GM21360 (cell line): Measurements from ENCODE around the gene SLCO1A2.
"Not testable (repeated sequence)": the region's sequence is repeated elsewhere in the genome, so short reads cannot be mapped to it uniquely, and the experiment has no call there.

Experiments used
- ATAC-seq: cut with Tn5 transposase; IDR thresholded peaks from one replicate; pipeline ENCODE4 v1.9.1; 2021; ENCODE audit warnings: mild to moderate bottlenecking, moderate library complexity; ENCODE audit not compliant: unreplicated experiment

Gene SLCO1A2

GRCh38 chr12:21334771-21335325, at the start of gene SLCO1A2:
Gene SLCO1A2, minus strand, starts transcription at chr12:21334917. Its CDS starts 270 bp downstream, at chr12:21334647.
- no peak for ATAC-seq

DNA sequence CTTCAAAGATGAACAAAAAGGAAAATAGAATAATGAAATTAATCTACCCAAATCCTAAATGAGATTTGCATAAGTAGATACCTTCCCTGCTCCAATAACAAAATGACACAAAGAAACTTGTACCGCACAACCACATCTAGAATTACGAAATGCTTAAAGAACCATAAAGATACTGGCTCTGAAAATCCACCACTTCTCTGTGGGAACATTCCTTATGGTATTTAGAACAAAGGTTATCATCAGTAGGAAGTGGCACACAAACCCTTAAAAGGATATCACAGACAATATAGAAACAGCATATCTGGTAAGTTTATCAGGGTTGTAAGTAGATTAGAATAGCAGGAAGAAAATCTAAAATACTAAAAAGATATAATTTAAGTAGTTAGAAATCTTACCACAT, 49.5 kb upstream of the SLCO1A2 start:
- ATAC-seq = no peak

GRCh38 chr12:21381320-21381719, 46.6 kb upstream of the SLCO1A2 start:
- not testable (repeated sequence) for ATAC-seq

- no peak for ATAC-seq
Measured at GRCh38 chr12:21379218-21379617, 44.5 kb upstream of the SLCO1A2 start.

DNA sequence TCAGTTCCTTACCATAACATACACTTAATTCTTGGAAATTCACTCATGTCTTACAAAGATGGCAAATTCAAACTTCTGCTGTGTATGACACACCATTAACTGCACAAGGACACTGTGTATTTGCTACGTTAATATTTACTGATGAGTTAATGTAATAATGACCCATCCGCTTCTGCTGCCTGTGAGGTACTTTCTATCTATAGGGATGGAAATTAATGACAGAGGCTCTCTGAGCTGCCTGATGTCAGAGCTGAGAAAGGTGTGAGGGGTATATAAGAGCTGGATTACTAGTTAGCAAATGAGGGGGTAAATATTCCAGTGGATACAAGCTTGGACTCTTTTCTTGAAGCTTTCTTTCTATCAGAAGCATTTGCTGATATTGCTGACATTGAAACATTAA, 37.9 kb upstream of the SLCO1A2 start, which contains the start of gene IAPP:
Gene IAPP, plus strand, starts transcription at position 301 of the 400 bp plus-strand sequence. CDS start 450 bp downstream, outside the sequence.
- no peak for ATAC-seq

DNA sequence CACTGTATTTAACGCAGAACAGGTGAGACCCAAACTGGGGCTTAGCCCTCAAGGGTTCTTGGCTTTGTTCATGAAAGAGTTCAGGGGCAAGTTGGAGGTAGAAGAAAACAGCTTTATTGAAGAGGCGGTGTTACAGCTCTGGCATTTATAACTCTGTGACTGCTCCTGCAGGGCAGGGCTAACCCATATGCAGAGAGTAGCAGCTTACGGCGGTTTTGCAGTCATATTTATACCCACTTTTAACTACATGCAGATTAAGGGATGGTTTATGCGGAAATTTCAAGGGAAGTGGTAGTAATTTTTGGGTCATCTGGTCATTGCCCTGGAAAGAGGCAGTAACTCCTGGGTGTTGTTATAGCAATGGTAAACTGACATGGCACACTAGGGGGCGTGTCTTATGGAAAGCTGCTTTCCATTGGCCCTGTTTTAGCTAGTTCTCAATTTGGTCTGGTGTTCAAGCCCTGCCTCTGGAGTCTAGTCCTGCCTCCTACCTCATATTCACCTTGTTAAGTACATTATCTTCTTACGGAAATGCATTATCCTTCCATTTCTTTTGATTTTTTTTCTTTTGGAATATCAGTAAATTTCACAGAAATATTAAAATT, 36.2 kb upstream of the SLCO1A2 start:
- ATAC-seq = no peak

DNA sequence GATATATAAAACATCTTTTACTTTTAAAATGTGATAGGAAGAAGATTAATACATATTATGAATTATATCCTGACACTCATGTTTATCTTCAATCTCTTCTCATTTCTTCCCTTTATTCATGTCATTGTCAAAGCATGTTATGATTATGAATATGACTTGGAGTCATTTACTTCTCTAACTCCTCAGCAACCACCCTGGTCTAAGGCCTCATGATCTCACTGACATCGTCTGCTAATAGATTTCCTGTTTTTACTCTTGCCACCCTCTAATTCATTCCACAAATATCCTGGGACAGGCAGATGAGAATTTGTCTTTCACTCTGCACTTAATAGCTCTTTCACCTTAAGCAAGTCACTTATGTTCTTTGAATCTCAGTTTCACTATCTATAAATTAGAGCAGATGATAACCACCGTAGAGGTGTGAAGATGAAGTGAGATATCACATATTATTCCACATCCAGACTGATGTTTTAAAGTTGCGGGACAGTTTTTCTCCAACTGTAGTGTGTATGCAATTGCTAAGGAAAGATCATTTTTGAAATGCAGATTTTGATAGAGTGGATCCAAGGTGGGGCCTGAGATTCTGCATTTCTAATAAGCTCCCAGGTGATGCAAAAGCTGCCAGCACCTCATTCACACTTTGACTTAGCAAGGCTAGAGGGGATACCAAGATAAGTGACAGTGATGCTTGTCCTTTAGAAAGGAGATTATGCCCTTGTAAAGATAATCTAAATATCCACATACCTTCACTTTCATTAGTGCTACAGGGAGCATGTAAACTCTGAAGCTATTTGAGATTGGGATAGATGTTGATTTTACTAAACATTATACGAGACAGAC, 34.6 kb upstream of the SLCO1A2 start:
- no peak for ATAC-seq

DNA sequence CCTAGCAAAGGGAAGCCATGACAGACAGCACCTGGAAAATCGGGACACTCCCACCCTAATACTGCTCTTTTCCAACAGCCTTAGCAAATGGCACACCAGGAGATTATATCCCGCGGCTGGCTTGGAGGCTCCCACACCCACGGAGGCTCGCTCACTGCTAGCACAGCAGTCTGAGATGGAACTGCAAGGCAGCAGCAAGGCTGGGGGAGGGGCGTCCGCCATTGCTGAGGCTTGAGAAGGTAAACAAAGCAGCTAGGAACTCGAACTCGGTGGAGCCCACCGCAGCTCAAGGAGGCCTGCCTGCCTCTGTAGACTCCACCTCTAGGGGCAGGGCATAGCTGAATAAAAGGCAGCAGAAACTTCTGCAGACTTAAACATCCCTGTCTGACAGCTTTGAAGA, 25.9 kb upstream of the SLCO1A2 start:
- ATAC-seq = not testable (repeated sequence)

DNA sequence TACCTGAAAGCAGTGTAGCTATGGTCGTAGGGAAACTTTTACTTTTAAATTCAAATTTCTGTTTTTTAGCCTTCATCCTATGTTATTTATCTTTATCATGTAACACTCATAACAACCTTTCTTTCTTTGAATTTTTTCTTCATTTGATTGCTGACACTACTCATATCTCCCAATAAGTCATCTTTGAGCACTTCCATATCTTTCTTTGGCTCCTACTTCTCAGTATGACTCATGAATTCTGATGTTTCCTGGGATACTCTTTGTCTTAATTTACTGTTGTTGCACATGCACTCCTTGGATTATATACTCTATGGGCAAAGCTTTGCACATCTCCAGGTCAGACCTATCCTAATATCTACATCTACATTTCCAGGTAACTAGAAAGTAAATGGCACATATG, 19.9 kb upstream of the SLCO1A2 start:
- no peak for ATAC-seq

- ATAC-seq = no peak
Measured at GRCh38 chr12:21353948-21354347, 19.2 kb upstream of the SLCO1A2 start.

DNA sequence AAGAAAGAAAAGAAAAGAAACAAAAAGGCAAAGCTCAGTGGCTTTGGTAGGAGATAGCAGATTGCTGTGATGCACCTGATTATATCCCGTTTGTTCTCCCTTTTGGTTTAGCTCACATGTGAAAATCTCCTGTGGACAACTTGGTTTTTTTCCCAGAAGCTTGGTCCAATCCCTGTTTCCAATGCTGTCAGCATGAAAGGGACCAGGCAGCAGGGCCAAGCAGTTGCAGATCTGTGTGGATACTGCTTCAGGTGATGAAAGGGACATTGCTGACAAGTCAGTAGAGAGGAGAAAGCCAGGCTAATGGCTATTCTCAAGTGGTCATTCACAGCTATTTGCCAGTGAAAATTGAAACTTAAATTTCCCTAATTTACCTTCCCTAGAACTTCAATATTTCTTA, 18.8 kb upstream of the SLCO1A2 start:
- no peak for ATAC-seq

DNA sequence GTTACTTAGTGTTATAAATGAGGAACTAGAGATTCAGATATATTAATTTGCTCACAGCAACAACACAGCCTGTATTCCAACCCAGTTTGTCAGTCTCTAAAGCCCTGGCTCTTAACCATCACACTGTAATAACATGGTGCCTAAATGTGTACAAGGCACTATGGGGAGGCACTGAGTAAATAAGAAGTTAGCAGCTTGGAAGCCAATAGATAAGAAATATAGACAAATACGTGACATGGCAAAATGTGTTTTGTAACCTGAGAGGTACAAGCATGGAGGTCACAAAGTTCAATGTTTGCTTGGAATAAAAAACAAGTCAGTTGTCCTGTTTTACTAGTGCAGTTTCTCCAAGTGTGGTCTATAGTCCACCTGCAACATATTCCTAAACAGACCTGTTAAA, 16.3 kb upstream of the SLCO1A2 start:
- no peak for ATAC-seq

- ATAC-seq = no peak
Measured at GRCh38 chr12:21346542-21347205, 12.0 kb upstream of the SLCO1A2 start.

DNA sequence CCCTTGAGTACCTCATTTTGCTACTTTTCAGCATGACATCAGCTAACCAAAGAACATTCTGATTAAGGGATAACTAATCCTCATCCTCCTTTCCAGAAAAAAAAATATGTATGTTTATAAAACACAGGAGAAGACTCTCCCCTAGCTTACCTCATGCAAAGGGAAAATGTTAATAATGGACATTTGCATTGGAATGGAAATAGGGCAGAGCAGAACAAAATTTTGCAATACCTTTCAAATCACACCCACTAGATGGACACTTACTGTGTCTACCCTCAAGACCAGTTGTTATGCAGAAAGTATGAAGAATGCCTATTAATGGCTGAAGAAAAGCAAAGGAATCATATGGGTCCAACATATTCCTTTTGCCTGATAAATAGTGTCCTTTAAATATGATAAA, 8.9 kb upstream of the SLCO1A2 start:
- no peak for ATAC-seq

GRCh38 chr12:21341769-21342168, 7.1 kb upstream of the SLCO1A2 start:
- no peak for ATAC-seq

DNA sequence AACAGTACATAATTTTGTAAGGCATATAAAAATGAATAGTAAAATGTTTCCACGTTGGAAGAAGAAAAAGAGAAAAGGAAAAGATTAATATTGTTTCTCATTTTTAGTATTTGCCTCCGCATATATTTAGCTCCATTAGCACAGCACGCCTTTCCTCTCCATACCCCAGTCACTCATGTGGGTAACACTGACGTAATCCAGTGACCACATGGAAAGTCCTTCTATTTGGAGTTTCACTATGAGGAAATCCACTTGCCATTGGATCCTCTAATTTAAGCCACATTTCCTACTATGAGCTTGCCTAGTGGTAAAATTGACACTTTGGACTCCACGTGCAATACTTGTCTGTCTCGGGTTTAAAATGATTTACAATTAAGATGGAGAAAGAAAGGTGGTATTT, 5.7 kb upstream of the SLCO1A2 start:
- no peak for ATAC-seq

DNA sequence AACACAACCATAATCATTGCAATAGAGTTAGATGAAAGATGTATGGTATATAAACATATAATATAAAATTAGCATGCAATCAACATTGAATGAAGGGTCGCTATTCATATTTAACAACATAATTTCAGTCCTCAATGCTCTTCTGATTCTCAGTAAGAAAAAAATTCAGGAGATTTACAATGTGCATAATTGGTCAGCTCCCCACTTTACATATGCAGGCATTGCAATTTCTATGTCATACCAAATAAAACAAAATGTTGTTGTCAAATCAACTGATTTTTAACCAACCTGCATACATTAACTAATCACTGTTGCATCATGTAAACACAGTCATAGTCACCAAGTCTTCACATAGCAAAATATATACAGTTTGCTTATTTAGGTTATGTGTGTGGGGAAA, 5.2 kb upstream of the SLCO1A2 start:
- ATAC-seq = no peak

- no peak for ATAC-seq
Measured at GRCh38 chr12:21337959-21338744, 3.4 kb upstream of the SLCO1A2 start.

DNA sequence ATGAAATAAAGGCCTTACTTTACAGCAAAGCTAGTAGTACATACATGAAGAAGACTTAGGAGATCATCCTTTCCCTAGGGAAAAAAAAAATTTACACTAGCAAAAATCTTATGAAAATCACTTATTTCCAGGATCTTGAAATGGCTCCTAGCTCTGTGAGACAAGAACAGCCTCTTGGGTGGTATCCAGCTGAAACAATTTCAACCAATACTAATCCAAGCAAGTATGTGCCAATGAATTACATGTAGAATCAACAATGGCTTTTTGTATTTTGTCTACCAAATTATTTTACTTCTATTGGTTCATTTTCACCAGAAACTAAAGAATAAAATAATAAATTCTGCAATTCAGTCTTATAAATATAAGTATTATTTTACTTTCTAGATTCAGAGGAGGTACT, 2.7 kb upstream of the SLCO1A2 start:
- ATAC-seq = no peak

GRCh38 chr12:21336656-21337055, 1.9 kb upstream of the SLCO1A2 start:
- no peak for ATAC-seq
